OCI-M1 (cell line): ENCODE measurements around the gene KCNG2.
"Not testable (repeated sequence)": the region's sequence is repeated elsewhere in the genome, so short reads cannot be mapped to it uniquely, and the experiment has no call there.

Source experiments
- DNase-seq: peaks from one replicate; lab custom pipeline; 2025; lab: John Stamatoyannopoulos, UW

The KCNG2 gene

DNA sequence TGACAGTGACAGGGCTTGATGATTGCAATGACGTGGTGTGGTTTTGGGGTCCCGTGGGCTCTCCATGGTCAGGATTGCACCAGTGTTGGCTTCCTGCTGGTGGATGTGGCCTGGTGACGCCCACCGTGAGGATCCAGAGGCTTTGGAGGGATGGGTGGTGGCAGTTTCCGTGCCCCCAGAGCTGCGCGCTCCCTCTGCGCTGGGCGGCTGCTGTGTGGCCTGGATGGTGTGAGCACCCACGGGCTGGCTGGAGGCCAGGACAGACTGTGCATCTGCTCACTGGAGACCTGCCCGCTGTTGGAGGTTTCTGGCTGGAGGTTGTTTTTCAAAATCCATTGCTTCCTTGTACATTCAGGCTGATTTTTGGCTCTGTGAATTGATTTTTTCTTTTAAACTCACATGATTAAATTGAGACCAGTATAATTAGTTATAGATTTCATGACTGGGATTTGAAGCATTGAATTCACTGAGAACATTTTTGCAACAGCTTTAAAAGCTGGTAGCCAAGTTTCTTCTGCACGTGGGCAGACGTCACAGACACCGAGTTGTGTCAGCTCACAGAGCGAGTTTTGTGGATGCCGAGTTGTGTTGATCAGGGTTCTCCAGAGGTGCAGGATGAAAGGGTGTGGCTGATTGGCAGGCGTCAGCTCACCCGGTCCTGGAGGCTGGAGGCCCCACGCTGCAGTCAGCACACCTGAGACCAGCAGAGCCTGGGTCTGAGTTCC lies 72.7 kb downstream of the KCNG2 start:
- DNase-seq: no peak

DNA sequence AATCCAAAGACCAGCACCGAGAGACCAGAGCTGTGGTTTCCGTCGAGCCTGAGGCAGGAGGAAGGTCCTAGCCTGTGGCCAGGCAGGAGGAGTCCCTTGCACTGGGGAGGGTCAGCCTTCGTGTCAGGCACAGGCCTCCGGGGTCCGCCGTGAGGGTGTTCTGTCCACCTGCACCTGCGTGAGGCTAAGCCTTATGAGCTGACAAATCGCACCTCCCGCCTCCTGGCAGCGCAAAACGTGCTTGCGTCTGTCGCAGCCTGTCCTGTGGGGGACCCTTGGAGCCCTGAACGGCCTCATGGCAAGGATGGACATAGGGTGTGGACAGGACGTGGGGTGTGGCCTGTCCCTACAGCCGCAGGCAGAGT lies 73.3 kb downstream of the KCNG2 start:
- DNase-seq: no peak

DNA sequence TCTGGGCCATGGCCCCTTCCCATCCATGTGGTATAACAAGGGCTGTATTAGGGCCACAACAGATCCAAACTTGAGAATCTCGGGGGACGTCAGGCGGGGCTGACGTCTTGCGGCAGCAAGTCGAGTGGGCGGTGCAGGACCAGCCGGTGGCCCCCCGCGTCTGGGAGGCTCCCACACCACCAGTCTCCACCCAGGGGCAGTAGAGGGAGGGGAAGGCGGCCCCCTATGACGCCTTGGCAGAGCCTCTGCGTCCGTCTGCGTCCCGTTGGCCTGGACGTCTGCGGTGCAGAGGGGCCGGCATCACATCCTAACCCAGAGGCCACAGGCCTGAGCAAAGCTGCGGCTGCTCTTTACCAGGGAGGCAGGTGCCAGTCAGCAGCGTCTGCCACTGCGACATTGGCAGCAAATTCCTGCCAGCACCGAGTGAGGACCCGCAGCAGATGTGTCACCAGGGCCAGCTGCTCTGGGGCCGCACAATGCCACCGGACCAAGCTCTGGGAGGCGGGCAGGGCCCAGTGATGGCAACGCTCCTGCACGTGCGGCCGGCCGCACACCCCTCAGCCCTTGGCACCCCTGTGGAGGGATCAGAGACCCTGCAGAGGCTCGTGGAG lies 73.8 kb downstream of the KCNG2 start:
- no peak for DNase-seq

DNA sequence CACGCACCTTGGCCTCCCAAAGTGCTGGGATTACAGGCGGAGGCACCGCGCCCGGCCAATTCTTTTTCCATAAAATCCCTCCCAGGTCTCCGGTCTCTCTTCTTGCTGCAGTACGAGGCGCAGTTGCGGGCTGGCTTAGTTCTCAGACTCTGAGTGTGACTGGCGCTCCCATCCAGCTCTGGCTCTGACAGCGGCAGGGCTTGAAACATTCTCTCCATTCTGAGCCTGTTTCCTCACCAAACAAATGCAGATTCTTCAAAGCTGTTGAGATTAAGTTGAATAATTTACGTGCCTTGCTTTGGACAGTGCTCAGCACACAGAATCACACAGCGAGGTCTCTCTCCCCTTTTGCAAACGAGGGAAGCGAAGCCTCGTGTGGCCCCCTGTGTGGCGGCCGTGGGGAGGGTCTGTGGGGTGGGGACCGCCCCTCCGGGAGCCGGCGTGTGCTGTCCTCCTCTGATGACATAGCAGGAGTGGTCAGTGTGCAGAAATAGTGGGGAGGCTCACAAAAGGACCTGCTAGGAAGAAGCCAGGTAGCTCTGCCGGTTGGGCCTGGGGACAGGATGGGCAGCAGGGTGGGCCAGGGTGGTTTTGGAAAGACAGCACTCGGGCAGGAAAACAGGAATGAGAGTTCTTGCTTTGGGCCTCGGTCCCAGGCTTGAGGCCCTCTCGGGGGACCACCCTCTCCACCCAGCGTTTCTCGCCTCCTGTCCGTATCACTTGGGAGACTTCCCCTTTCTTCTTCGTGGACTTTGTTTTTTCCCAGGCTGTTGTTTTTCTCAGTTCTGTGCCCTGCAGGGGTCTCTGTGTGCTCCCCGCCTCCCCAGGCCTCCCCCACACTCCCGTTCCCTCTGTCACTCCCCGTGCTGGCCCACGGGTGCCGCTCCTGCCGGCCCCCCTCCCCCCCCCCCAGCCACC lies 75.0 kb downstream of the KCNG2 start:
- DNase-seq: no peak

DNA sequence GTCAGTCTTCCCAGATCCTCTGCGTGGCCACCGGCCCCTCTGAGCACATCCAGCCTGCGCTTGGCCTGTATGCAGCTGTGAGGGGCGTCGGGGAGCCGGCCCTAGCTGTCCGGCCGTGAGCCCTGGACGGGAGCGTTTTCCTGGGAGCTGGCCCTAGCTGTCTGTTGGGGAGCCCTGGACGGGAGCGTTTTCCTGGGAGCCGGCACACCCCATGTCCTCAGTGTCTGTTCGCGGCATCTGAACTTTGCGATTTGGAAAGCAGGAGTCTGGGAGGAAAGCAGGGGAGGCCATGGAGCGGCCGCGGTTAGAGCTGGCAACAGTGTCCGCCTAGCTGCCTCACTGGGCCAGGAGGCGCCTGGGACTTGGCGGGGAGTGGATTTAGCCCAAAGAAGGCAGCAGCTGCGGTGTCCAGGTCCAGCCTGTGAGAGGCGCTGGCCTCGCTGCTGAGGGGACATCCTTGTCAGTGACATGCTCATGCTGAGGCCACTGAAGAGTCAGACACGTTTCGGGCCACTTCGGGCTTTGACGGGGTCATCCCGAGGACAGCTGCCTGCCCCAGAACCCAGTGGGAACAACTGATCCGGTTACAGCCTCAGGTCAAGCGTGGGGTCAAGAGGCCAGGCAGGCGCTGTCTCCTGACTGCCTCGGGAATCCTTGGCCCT lies 75.8 kb downstream of the KCNG2 start:
- DNase-seq: no peak

DNA sequence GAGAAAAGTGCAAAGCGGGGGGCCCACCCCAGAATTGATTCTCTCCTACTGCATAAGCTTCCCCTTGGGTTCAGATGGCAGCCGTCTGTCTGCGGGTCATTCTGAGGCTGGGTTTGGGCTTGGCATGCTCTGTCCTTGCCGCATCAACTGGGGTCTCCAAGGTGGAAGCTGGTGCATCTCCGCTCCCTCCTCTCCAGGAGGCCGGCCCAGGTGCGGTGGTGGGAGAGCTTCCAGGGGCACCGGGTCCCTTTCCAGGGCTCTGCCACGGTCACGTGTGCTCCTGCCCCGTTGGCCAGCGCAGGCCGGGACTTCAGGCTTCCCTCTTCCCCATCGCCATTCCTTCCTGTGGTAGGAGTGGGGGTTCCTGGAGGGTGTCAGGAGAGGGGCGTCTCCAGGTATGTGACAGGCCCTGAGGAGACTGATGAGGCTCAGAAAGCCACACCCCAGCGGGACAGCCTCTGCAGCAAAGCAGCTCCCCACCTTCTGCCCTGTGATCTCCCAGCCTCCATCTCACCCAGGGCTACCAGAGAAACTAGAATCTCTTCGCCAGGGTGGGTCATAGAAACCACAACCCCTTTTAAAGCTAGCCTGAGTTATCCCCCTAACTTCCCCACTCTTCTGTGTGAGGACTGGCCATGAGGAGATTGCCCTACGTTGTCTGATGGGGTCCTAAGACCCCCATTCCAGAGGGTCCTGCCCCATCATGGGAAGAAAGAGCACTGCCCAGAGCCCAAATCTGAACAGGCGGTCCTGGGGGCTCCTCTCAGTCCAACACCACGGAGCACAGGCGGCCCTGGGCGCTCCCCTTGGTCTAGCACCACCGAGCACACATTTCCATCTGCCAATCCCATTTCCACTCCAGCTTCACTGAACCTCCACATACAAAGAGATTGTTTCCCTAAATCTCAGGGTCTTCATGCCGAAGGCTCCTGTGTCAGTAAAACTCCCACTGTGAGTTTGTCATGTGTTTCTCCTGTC lies 77.1 kb downstream of the KCNG2 start:
- no peak for DNase-seq

DNA sequence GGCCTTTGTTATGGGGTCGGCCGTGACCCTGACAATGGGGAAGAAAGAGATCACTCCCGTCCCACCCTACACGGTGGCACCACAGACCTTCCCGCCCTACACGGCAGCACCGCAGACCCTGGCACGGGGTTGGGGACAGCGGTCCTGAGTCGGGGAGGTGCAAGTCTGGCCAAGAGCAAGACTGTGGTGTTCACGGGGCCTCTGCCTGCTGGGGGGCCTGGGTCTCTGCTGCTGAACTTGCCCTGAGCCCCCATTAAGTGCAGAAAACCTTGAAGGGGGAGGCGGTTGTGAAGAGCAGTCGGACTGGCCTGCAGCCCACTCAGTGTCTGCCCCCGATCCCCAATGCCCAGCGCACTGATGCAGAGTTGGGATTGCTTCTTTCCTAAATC lies 77.8 kb downstream of the KCNG2 start:
- DNase-seq: no peak

DNA sequence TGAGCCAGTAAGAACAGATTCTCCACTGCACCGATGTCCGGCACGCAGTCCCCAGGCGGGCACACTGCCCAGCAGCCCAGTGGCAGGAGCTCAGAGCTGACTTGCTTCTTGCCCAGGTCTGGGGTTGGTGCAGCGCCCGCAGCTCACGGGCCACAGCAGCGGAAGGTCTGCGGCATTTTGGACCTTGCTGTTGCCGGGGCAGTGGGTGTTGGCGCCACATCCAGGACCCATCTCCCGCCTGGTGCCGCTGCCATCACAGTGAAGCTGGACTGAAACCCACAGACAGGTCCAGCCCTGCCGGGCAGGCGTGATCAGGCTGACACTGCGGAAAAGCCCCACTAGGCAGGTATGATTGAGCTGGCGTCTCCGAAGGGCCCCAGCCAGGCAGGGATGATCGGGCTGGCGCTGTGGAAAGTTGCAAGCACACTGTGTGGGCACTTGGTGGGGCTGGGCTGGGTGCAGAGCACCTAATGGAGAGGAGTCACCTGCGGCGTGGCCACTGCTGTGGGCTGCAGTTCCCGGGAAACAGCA lies 78.3 kb downstream of the KCNG2 start:
- DNase-seq: no peak

DNA sequence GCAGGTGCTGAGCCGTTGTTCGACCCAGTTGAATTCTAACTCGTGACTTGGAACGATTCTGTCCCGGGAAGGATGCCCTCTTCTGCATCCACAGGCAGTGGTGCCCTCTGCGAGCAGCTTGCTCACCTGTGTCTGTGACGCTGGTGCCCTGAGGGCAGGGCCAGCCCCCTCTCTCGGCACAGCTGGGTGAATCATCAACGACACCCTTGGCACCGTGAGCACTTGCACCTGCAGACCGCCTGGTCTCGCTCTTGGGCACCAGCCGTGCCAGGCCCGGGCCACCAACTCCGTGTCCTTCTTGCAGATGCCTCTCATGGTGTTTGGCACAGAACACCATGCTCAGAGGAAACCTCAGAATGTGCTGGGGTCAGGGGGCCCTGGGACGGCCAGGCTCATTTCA lies 78.8 kb downstream of the KCNG2 start:
- DNase-seq: no peak

DNA sequence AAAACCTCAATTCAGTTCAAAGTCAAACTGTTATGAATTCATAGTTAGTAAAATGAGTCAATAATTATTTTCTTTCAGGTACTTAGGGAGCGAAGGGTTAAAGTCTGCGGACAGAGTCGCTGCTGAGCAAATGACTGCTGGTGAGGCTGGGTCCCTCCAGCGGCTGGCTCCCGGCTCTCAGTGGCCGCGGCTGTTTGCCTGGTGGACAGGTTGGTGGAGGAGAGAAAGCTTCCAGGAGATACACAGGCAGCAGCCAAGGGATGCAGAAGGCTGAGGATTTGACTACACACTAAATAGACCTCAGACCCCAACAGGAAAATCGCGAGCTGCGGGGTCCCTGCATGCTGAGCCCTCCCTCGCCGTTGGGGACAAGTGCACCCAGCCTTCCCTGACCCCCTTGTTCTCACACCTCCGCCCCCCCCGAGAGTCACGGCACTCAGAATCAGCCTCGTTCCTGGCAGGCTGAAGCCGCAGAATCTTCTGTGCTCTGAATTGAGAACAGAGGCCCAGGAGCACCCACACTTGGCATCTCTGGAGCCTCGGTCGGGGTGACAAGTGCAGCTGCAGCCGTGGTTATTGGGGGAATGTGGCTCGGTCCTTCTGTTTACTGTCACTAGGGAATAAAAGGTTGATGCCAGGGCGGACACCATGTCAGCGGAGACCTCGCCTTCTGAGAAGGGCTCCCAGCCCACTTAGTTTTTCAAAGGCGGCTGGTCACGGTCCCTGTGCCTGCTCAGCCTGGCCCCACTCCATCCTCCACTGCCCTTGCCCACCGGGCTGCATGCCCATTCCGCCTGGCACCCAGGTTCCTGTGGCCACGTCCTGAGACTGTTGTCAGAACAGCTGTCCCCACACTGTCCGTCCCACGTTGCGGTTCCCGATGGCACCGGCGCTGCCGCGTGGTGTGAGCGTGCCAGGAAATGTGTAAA lies 79.7 kb downstream of the KCNG2 start:
- DNase-seq: no peak

DNA sequence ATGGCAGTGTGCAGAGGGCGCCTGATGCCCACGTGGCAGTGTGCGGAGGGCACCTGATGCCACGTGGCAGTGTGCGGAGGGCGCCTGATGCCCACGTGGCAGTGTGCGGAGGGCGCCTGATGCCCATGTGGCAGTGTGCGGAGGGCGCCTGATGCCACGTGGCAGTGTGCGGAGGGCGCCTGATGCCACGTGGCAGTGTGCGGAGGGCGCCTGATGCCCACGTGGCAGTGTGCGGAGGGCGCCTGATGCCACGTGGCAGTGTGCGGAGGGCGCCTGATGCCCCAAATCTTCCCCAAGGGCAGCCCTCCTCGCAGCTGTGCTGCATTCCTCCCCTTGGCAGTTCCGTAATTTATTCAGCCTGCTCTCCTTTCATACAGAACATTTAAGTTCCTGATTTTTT lies 80.5 kb downstream of the KCNG2 start:
- DNase-seq: not testable (repeated sequence)

DNA sequence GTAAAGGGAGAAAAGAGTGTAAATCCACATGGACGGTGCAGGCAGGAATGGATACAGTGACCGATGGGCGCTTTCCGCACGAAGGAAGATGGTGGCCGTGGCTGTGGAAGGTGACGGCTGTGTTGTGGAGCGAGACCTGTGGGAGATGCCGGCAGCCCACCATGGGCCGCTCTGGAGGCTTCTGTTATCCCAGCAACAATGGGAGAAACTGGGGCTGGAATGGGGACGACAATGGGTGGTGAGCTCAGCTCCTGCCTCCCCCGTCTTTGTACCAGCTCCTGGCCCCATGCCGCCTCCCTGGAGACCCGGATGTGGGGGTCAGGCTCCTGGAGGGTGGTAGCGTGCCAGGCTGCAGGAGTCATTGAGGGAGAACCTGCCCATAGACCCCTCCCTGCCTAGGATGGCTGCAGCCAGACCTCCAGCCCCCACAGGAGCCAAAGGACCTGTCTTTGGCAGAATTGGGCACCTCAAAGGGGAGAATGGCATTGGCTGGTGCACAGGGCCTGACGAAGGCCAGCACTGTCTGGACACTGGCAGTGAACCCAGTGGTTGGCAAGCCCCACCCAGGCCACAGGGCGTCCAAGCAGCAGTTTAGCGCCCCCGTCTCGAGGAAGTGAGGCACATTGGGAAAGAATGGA lies 81.1 kb downstream of the KCNG2 start:
- DNase-seq: no peak

DNA sequence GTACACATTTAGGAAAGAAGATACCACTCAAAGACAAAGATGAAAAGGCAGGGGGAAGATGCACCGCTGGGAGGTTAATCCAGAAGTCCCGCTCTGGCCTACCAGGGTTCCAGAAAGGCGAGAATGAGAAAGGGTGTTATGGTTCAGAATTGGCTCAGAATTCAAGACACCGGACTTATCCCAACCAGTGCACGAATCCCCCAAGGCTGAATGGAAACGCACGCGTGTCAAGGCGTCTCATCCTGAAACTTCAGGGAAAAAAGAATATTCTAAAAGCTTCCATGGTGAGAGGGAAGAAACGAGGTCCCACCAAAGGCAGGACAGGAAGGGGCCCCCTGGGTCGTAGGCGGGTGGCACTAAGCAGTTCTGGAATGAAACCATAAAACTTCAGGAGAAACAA lies 81.8 kb downstream of the KCNG2 start:
- DNase-seq: no peak

DNA sequence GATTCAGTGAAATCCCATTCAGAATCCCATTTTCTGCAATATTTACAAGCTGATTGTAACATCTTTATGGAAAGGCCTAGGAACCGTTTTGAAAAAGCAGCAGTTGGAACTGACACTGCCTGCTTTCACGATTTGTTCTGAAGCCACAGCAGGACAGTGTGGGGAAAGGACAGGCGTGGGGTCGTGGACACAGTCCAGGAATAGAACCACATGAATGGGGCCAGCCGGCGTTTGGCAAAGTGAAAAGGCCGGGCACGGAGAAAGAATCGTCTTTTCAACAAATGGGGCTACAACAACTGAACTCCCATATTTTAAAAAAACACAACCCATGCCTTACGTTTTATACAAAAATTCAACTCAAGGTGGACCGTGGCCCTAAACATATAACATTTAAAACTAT lies 84.0 kb downstream of the KCNG2 start:
- DNase-seq: no peak

DNA sequence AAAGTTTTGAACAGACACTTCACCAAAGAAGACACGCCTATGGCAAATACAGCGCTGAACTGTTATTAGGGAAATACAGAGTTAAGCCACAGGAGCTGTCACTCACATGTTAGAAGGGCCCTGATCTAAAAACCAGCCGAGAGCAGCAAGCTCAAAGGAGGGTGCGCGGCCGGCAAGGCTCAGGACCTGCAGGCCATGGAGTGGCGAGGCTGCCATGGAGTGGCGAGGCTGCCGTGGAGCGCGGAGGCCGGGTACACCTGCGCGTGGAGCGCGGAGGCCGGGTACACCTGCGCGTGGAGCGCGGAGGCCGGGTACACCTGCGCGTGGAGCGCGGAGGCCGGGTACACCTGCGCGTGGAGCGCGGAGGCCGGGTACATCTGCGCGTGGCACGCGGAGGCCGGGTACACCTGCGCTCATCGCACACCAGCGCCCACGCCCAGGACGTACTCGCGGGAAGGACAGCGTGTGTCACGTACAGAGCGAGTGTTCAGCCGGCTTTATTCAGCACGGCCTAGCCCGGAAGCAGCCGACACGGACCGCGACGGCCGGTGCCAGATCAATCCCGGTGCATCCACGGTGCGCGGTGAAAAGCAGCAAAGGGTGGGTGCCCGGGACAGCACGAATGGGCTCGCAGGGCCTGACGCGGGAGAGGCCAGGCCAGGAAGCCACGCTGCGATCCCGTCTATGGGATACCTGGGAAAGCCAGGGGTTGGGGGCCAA lies 84.9 kb downstream of the KCNG2 start:
- no peak for DNase-seq

DNA sequence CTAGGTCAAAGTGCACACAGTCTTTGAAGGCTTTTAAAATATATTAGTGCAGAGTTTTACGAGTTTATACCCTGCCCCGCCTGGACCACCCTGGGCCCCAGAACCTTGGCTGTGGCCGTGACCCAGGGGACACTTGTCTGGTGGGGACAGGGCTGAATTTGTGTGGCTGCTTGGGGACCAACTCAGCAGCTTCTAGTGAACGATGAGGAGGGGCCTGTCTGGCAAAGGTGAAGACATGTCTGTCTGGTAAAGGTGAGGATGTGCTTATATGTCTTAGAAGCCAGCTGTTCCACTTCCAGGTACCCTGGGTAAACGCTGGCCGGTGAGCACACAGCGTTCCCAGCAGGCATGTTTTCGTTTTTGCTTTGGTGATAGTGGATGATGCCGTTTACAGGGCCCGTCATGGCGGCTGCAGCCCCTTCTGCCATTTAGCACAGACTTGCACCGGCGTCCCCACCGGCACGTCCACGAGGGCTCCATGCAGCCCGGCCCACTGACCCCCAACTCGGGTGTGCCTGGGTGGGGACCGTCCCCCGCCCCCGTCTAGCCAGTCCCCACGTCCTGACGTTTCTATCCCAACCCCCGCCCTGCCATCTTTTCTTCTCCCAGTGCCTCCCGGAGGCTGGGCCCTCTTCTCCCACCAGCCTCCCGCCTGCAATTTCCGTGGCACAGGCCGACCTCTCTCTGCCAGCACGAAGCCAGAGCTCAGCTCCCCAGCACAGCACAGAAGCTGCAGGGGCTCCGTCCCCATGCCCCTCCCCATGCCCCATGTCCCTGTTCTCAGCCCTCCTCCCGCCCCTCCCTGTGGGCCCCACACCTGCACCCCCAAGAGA lies 85.9 kb downstream of the KCNG2 start:
- no peak for DNase-seq

DNA sequence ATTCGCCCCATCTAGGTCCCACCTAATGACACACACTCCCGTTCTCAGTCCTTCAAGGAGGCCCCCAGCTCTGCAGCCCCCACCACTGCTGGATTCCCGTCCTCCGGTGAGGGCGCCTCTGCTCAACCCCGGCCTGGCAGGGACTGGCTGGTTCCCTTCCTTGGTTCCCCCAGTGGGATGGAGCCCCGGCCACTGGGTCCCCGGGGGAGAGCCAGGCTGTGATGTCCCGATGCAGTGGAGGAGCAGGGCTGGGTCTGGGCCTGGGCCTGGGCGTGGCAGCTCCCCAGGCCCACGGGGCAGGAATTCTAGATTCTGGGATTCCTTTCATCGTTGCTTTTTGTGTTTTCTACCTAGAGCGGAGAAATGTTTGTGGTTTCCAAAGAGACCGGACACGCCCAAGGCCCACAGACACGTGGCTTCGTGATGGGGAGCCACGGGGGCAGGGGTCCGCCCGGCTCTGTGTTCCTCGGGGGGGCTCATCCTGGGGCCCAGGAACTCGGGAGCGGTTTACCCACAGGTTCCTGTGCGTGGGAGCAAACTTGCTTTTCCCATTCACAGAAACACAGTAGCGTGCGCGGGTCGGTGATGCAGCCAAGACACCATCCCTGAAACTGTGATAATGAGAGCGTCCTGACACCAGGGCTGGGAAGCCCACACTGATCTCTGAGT lies 86.7 kb downstream of the KCNG2 start:
- DNase-seq: no peak
